ENCODE results near the gene KCNJ11. TPM values are rescaled to one million over a fixed set of nuclear protein-coding genes. Genes with fewer than 3 reads are reported as not detected.

The KCNJ11 gene
- total and polyA plus RNA-seq, 2 of the 8 experiments (the other 6 are each of a cell fraction or from before 2014, with no cell fraction given): 3.8 to 6.3 TPM

DNA sequence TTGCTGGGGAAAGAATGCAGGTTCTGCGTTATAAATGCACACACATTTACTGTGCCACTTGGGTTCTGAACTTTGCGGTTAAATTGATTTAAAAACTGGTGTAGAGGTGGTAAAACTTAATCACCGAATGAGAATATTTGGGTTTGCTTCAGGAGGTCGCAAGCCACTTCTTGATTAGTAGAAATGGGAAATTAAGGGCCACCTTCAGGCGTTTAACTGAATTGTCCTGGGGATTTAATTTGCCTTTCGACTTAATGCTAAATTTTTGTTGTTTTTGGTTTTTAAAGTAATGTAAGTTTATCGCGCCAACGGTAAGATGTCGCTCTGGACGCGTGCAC lies 37.3 kb downstream of the KCNJ11 start:
- no peak overlapping the region for H2AFZ ChIP-seq (ENCODE audit: low read length)
- no peak overlapping the region for H3K18ac ChIP-seq (ENCODE audit: extremely low read depth, low read length)
- H3K4me1 ChIP-seq (replicated peaks in 1 of 4; ENCODE audit: control insufficient read depth in 3 of 4, insufficient read depth in 4 of 4, low read length in 3 of 4): peaks cover 0 to 8% (median 4%) of the 10 kb centered on the region in 4 experiments; a peak in 5 of 7 replicates
- no peak overlapping the region for H3K9ac ChIP-seq (replicated peaks in 1 of 4; ENCODE audit: extremely low read depth in 1 of 4, low read depth in 3 of 4, low read length in 3 of 4)
- H4K91ac ChIP-seq (replicated peaks; ENCODE audit: insufficient read length, low read length): no peak overlapping the region
- H2BK15ac ChIP-seq (ENCODE audit: low read length): no peak overlapping the region
- ChIA-PET CTCF (ENCODE audit: partially characterized antibody) (interaction anchor here (0.9 to 2.6 kb wide), 3 partner anchors 14 to 168 kb away, joined by 3 to 12 read pairs (median 4); no protein-coding TSS in a partner anchor), POLR2A (ENCODE audit: partially characterized antibody) (no interaction called here)
- H3K27me3 ChIP-seq (replicated peaks in 1 of 4; ENCODE audit: control insufficient read depth in 3 of 4, extremely low read depth in 1 of 4, insufficient read depth in 3 of 4, low read length in 3 of 4): peaks cover 29 to 54% (median 44%) of the 10 kb centered on the region in 4 experiments
- no peaks in the 10 kb centered on the region for H3K79me1 ChIP-seq (ENCODE audit: low read depth, low read length)
- H3K23ac ChIP-seq (ENCODE audit: insufficient read length): no peak overlapping the region
- H3K36me3 ChIP-seq (ENCODE audit: control insufficient read depth in 2 of 4, insufficient read depth in 4 of 4, low read length in 3 of 4): no peaks in the 10 kb centered on the region
- FAIRE-seq (no peak), DNase-seq (ENCODE audit: low read depth in 1 of 2, low spot score in 2 of 2) (no peak)
- no peak overlapping the region for H3K56ac ChIP-seq (replicated peaks; ENCODE audit: insufficient read length, low read depth, low read length)
- no peak overlapping the region for H2AK5ac ChIP-seq (ENCODE audit: low read depth, low read length)
- H2BK20ac ChIP-seq (ENCODE audit: low read length): no peak overlapping the region
- H4K8ac ChIP-seq (ENCODE audit: extremely low read depth, insufficient read depth, low read length): no peak overlapping the region
- H4K20me1 ChIP-seq (replicated peaks in 1 of 2; ENCODE audit: control insufficient read depth in 1 of 2, insufficient read depth in 2 of 2, low read length in 2 of 2): peaks cover 0 to 2% of the 10 kb centered on the region in 2 experiments
- H3K23me2 ChIP-seq (ENCODE audit: low read depth, low read length): peaks cover 15% of the 10 kb centered on the region; the same call in 1 of the 2 replicates
- no peaks in the 10 kb centered on the region for H3K9me3 ChIP-seq (ENCODE audit: insufficient read depth in 2 of 2, low read depth in 1 of 2, low read length in 1 of 2)
- no peak overlapping the region for H3K4ac ChIP-seq (replicated peaks; ENCODE audit: insufficient read length, low read depth, low read length)
- H3K79me2 ChIP-seq (ENCODE audit: control insufficient read depth in 1 of 2, insufficient read depth in 2 of 2, low read length in 2 of 2): no peaks in the 10 kb centered on the region
- H2BK120ac ChIP-seq (replicated peaks; ENCODE audit: low read depth, low read length): no peak overlapping the region
- no peak overlapping the region for H3K14ac ChIP-seq (ENCODE audit: insufficient read length)
- H3K27ac ChIP-seq (ENCODE audit: low read depth, low read length): no peak overlapping the region
- no peak overlapping the region for H2BK12ac ChIP-seq (ENCODE audit: low read depth, low read length)
- no peak overlapping the region for H2BK5ac ChIP-seq (ENCODE audit: low read depth, low read length)
- WGBS, 2 experiments (ENCODE audit: extremely low coverage in 1 of 2, insufficient coverage in 1 of 2, insufficient read length in 1 of 2, insufficient replicate concordance in 2 of 2, low coverage in 1 of 2, low lambda C conversion rate in 2 of 2, missing lambda C conversion rate in 1 of 2): 25% methylated on average over 12 of the region's 12 CpGs; no CpG with 5 or more reads in 1 of the 2 experiments
- TF ChIP-seq, protein P1, sequence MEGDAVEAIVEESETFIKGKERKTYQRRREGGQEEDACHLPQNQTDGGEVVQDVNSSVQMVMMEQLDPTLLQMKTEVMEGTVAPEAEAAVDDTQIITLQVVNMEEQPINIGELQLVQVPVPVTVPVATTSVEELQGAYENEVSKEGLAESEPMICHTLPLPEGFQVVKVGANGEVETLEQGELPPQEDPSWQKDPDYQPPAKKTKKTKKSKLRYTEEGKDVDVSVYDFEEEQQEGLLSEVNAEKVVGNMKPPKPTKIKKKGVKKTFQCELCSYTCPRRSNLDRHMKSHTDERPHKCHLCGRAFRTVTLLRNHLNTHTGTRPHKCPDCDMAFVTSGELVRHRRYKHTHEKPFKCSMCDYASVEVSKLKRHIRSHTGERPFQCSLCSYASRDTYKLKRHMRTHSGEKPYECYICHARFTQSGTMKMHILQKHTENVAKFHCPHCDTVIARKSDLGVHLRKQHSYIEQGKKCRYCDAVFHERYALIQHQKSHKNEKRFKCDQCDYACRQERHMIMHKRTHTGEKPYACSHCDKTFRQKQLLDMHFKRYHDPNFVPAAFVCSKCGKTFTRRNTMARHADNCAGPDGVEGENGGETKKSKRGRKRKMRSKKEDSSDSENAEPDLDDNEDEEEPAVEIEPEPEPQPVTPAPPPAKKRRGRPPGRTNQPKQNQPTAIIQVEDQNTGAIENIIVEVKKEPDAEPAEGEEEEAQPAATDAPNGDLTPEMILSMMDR (IDR thresholded peaks at IDR 0.05; ENCODE audit: control extremely low read depth in 1 of 3, insufficient read depth in 1 of 3, low read depth in 1 of 3, low read length in 3 of 3): peak in 1 of 3 experiments; percentile 11; a peak in 1 of 4 replicates
- TF ChIP-seq TAF7 (optimal IDR thresholded peaks at IDR 0.05; ENCODE audit: borderline replicate concordance, low read depth, low read length): no peak
- no peak overlapping the region for H4K5ac ChIP-seq (ENCODE audit: insufficient read length, low read depth, low read length)
- H3K4me2 ChIP-seq (ENCODE audit: insufficient read depth in 1 of 2, low read depth in 2 of 2, low read length in 2 of 2): peak overlapping the region; percentile 83 to 93
- peak overlapping the region in 3 of 4 experiments; percentile 39 to 68 (median 47); a peak in 7 of 8 replicates for H3K4me3 ChIP-seq (ENCODE audit: extremely low read depth in 1 of 4, insufficient read depth in 2 of 4, low read depth in 3 of 4, low read length in 4 of 4)
